Central memory CD8-positive, alpha-beta T cell (primary cell): Measurements from ENCODE around the gene ATG9A.
A peak's percentile ranks its signal among the peaks of the same experiment; 100 is the strongest.

Source experiments
- ATAC-seq: fragments of 150-1000 bp; cut with Tn5 transposase; replicated peaks from 2 replicates; pipeline ENCODE4 v1.10.0; 2022; ENCODE audit warnings: mild to moderate bottlenecking, moderate FRiP score, moderate number of reproducible peaks; ENCODE audit not compliant: poor library complexity, severe bottlenecking; ENCODE audit errors: extremely low read depth
- DNase-seq, 2 donors: peaks; one replicate each; pipeline ENCODE4 v3.0.0; 2021; ENCODE audit warnings: low spot score in 2 of 2
- H3K27ac Mint-ChIP-seq: one replicate; pipeline ENCODE4 v1.8.0; 2022; ENCODE audit warnings: low read depth, mild to moderate bottlenecking, moderate library complexity, mixed read lengths
- H3K27me3 Mint-ChIP-seq: one replicate; pipeline ENCODE4 v1.8.0; 2022; ENCODE audit warnings: mixed read lengths
- H3K36me3 Mint-ChIP-seq: one replicate; pipeline ENCODE4 v1.8.0; 2022; ENCODE audit warnings: mild to moderate bottlenecking, moderate library complexity, mixed read lengths; ENCODE audit not compliant: insufficient read depth
- H3K4me1 Mint-ChIP-seq: one replicate; pipeline ENCODE4 v1.8.0; 2022; ENCODE audit warnings: mixed read lengths
- H3K4me3 Mint-ChIP-seq: one replicate; pipeline ENCODE4 v1.8.0; 2022; ENCODE audit warnings: mild to moderate bottlenecking, moderate library complexity, mixed read lengths
- H3K9me3 Mint-ChIP-seq: one replicate; pipeline ENCODE4 v1.8.0; 2022; ENCODE audit warnings: mixed read lengths

The ATG9A gene

GRCh38 chr2:219172231-219173154, 56.9 kb downstream of the ATG9A start:
- no peak overlapping the region for H3K4me3 Mint-ChIP-seq
- H3K36me3 Mint-ChIP-seq = peaks cover 29% of the 10 kb centered on the region

GRCh38 chr2:219171231-219171651, 58.2 kb downstream of the ATG9A start:
- H3K4me1 Mint-ChIP-seq = peaks cover 32% of the 10 kb centered on the region
- H3K27me3 Mint-ChIP-seq = no peaks in the 10 kb centered on the region
- no peak overlapping the region for H3K4me3 Mint-ChIP-seq
- ATAC-seq (no peak), DNase-seq (no peak)
- peak overlapping the region; percentile 79 for H3K27ac Mint-ChIP-seq
- peaks cover 23% of the 10 kb centered on the region for H3K36me3 Mint-ChIP-seq
- H3K9me3 Mint-ChIP-seq = no peaks in the 10 kb centered on the region

More at GRCh38 chr2:219172231-219173154, 56.9 kb downstream of the ATG9A start:
- Mint-ChIP-seq H3K27me3 (no peaks in the 10 kb centered on the region), H3K4me1 (peaks cover 38% of the 10 kb centered on the region), H3K27ac (no peak overlapping the region), H3K9me3 (no peaks in the 10 kb centered on the region)
- DNase-seq = no peak
- no peak for ATAC-seq

- H3K9me3 Mint-ChIP-seq = no peaks in the 10 kb centered on the region
- no peak within 1 kb of the TSS for H3K27ac Mint-ChIP-seq
- DNase-seq (no peak), ATAC-seq (no peak)
- H3K27me3 Mint-ChIP-seq = no peaks in the 10 kb centered on the region
- H3K4me3 Mint-ChIP-seq = no peak within 1 kb of the TSS
- H3K36me3 Mint-ChIP-seq = peaks cover 23% of the 10 kb centered on the region
- H3K4me1 Mint-ChIP-seq = peaks cover 32% of the 10 kb centered on the region
Measured at GRCh38 chr2:219169930-219170654, 59.3 kb downstream of the ATG9A start, which contains the start of gene SLC23A3. Gene SLC23A3, minus strand, starts transcription at chr2:219170029. Its CDS starts 45 bp downstream, at chr2:219169984.
